ENCODE measurements around the gene KCNMB3.

KCNMB3 gene

GRCh38 chr3:179234199-179234598 lies 16.7 kb downstream of the KCNMB3 start:
- TF ChIP-seq SIN3A (IDR thresholded peaks at IDR 0.05; ENCODE audit: borderline replicate concordance, insufficient read depth, low read length) (no peak), TAF1 (IDR thresholded peaks at IDR 0.05; ENCODE audit: borderline replicate concordance, insufficient read depth, low read length) (no peak), POLR2AphosphoS5 (IDR thresholded peaks at IDR 0.05; ENCODE audit: low read depth, low read length) (no peak), FOXP2 (optimal IDR thresholded peaks at IDR 0.05; ENCODE audit: borderline replicate concordance, extremely low read depth, extremely low read length, insufficient read depth) (no peak)
- TF ChIP-seq, protein P1, sequence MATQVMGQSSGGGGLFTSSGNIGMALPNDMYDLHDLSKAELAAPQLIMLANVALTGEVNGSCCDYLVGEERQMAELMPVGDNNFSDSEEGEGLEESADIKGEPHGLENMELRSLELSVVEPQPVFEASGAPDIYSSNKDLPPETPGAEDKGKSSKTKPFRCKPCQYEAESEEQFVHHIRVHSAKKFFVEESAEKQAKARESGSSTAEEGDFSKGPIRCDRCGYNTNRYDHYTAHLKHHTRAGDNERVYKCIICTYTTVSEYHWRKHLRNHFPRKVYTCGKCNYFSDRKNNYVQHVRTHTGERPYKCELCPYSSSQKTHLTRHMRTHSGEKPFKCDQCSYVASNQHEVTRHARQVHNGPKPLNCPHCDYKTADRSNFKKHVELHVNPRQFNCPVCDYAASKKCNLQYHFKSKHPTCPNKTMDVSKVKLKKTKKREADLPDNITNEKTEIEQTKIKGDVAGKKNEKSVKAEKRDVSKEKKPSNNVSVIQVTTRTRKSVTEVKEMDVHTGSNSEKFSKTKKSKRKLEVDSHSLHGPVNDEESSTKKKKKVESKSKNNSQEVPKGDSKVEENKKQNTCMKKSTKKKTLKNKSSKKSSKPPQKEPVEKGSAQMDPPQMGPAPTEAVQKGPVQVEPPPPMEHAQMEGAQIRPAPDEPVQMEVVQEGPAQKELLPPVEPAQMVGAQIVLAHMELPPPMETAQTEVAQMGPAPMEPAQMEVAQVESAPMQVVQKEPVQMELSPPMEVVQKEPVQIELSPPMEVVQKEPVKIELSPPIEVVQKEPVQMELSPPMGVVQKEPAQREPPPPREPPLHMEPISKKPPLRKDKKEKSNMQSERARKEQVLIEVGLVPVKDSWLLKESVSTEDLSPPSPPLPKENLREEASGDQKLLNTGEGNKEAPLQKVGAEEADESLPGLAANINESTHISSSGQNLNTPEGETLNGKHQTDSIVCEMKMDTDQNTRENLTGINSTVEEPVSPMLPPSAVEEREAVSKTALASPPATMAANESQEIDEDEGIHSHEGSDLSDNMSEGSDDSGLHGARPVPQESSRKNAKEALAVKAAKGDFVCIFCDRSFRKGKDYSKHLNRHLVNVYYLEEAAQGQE (IDR thresholded peaks at IDR 0.05; ENCODE audit: insufficient read depth in 1 of 2, low read depth in 2 of 2, low read length in 2 of 2): no peak

DNA sequence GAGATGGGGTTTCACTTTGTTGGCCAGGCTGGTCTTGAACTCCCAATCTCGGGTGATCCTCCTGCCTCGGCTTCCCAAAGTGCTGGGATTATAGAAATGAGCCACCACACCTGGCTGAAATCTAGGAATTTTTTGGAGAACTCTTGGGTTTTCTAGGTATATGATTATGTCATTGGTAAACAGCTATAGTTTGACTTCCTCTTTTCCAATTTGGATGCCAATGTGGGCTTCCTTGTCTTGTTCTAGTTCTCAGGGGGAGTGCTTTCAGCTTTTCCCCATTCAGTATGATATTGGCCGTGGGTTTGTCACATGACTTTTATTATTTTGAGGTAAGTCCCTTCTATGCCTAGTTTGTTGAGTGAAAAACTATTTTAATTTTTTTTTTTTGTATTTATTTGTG lies 17.9 kb downstream of the KCNMB3 start:
- TF ChIP-seq TAF1 (IDR thresholded peaks at IDR 0.05; ENCODE audit: borderline replicate concordance, insufficient read depth, low read length): no peak
- no peak for TF ChIP-seq SIN3A (IDR thresholded peaks at IDR 0.05; ENCODE audit: borderline replicate concordance, insufficient read depth, low read length)
- no peak for TF ChIP-seq FOXP2 (optimal IDR thresholded peaks at IDR 0.05; ENCODE audit: borderline replicate concordance, extremely low read depth, extremely low read length, insufficient read depth)
- TF ChIP-seq, protein P1 (IDR thresholded peaks at IDR 0.05; ENCODE audit: insufficient read depth in 1 of 2, low read depth in 2 of 2, low read length in 2 of 2): no peak
- TF ChIP-seq POLR2AphosphoS5 (IDR thresholded peaks at IDR 0.05; ENCODE audit: low read depth, low read length): no peak

DNA sequence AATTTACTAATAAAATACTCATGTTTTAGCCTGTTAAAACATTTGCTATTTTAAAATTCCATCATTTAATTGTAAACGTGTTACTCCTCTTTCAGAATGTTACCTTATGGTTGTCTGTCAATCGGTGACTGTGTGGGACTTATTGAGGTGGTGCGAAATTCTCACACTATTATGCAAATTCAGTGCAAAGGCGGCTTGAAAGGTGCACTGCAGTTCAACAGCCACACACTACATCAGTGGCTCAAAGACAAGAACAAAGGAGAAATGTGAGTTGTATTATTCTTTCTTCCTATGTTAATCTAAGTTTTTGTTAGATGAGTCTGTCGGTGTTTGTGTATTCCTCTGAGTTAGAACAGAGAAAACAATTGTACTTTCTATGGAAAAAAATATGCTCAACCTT lies 21.7 kb downstream of the KCNMB3 start:
- TF ChIP-seq POLR2AphosphoS5 (IDR thresholded peaks at IDR 0.05; ENCODE audit: low read depth, low read length) (no peak), TAF1 (IDR thresholded peaks at IDR 0.05; ENCODE audit: borderline replicate concordance, insufficient read depth, low read length) (no peak), FOXP2 (optimal IDR thresholded peaks at IDR 0.05; ENCODE audit: borderline replicate concordance, extremely low read depth, extremely low read length, insufficient read depth) (no peak), SIN3A (IDR thresholded peaks at IDR 0.05; ENCODE audit: borderline replicate concordance, insufficient read depth, low read length) (no peak)
- TF ChIP-seq, protein P1 (IDR thresholded peaks at IDR 0.05; ENCODE audit: insufficient read depth in 1 of 2, low read depth in 2 of 2, low read length in 2 of 2): no peak

GRCh38 chr3:179227349-179227748 lies 23.6 kb downstream of the KCNMB3 start:
- TF ChIP-seq FOXP2 (optimal IDR thresholded peaks at IDR 0.05; ENCODE audit: borderline replicate concordance, extremely low read depth, extremely low read length, insufficient read depth): no peak
- TF ChIP-seq, protein P1 (IDR thresholded peaks at IDR 0.05; ENCODE audit: insufficient read depth in 1 of 2, low read depth in 2 of 2, low read length in 2 of 2): no peak
- no peak for TF ChIP-seq POLR2AphosphoS5 (IDR thresholded peaks at IDR 0.05; ENCODE audit: low read depth, low read length)
- TF ChIP-seq SIN3A (IDR thresholded peaks at IDR 0.05; ENCODE audit: borderline replicate concordance, insufficient read depth, low read length): no peak
- no peak for TF ChIP-seq TAF1 (IDR thresholded peaks at IDR 0.05; ENCODE audit: borderline replicate concordance, insufficient read depth, low read length)

GRCh38 chr3:179224584-179224983 lies 26.3 kb downstream of the KCNMB3 start:
- TF ChIP-seq POLR2AphosphoS5 (IDR thresholded peaks at IDR 0.05; ENCODE audit: low read depth, low read length) (no peak), SIN3A (IDR thresholded peaks at IDR 0.05; ENCODE audit: borderline replicate concordance, insufficient read depth, low read length) (no peak)
- TF ChIP-seq, protein P1 (IDR thresholded peaks at IDR 0.05; ENCODE audit: insufficient read depth in 1 of 2, low read depth in 2 of 2, low read length in 2 of 2): no peak

Data from PFSK-1 (cell line).